IMR-90 (cell line): ENCODE measurements around the gene C16orf87. TPM values are rescaled to one million over a fixed set of nuclear protein-coding genes. Genes with fewer than 3 reads are reported as not detected.

Experiments
- ATAC-seq: fragments of 200-7000 bp; cut with Tn5 transposase; 2 replicates; pipeline ENCODE4 v1.9.1; 2020; ENCODE audit warnings: low read depth, mild to moderate bottlenecking, moderate library complexity
- BruUV-seq: library from RNA; stranded (reverse); fragments of 400-500 nt; replicated peaks from 2 replicates; lab custom pipeline; 2021; lab: Mats Ljungman, UMichigan
- CTCF ChIA-PET: fragments of 300-600 bp; formaldehyde crosslinking; extraction: SDS; loops from one replicate; lab custom pipeline; 2021; ENCODE audit warnings: antibody characterized with exemption; lab: Yijun Ruan, JAX
- POLR2A ChIA-PET: fragments of 300-600 bp; sonication (Branson Sonifier 250); formaldehyde crosslinking; loops from one replicate; lab custom pipeline; 2022; ENCODE audit warnings: antibody characterized with exemption; ENCODE audit not compliant: unreplicated experiment; lab: Charles Lee
- DNase-seq: peaks from one replicate; pipeline ENCODE4 v3.0.0; 2013
- H2AFZ ChIP-seq: replicated peaks from 2 replicates; pipeline ENCODE3; 2013; ENCODE audit warnings: low read length, mild to moderate bottlenecking; ENCODE audit not compliant: poor library complexity
- H2AK5ac ChIP-seq: 2 replicates; pipeline ENCODE4 v1.6.1; 2013; ENCODE audit warnings: low read depth, low read length, inconsistent platforms
- H2AK9ac ChIP-seq: replicated peaks from 2 replicates; pipeline ENCODE3; 2013; ENCODE audit warnings: mild to moderate bottlenecking, low read depth, low read length, moderate library complexity; ENCODE audit not compliant: poor library complexity
- H2BK120ac ChIP-seq: 2 replicates; pipeline ENCODE4 v1.6.1; 2013; ENCODE audit warnings: low read depth, low read length, inconsistent platforms
- H2BK15ac ChIP-seq: 3 replicates; pipeline ENCODE4 v1.6.1; 2013; ENCODE audit warnings: low read depth, low read length, inconsistent platforms
- H2BK20ac ChIP-seq: 2 replicates; pipeline ENCODE4 v1.6.1; 2013; ENCODE audit warnings: low read depth, mild to moderate bottlenecking, inconsistent platforms, low read length, moderate library complexity
- H2BK5ac ChIP-seq: 2 replicates; pipeline ENCODE4 v1.6.1; 2013; ENCODE audit warnings: mild to moderate bottlenecking, low read depth, low read length, inconsistent platforms; ENCODE audit not compliant: poor library complexity, severe bottlenecking
- H3K14ac ChIP-seq: replicated peaks from 2 replicates; pipeline ENCODE4 v1.6.1; 2013; ENCODE audit warnings: low read depth, low read length, inconsistent platforms
- H3K18ac ChIP-seq: 2 replicates; pipeline ENCODE4 v1.6.1; 2013; ENCODE audit warnings: low read depth, low read length, control low read depth
- H3K23ac ChIP-seq: 2 replicates; pipeline ENCODE4 v1.6.1; 2013; ENCODE audit warnings: low read depth, low read length, inconsistent platforms
- H3K27ac ChIP-seq: 2 replicates; pipeline ENCODE4 v1.5.1; 2013; ENCODE audit warnings: mild to moderate bottlenecking, control low read depth, low read length; ENCODE audit not compliant: insufficient read depth
- H3K27me3 ChIP-seq: 2 replicates; pipeline ENCODE4 v1.6.1; 2013; ENCODE audit warnings: low read length; ENCODE audit not compliant: control insufficient read depth, insufficient read depth
- H3K36me3 ChIP-seq: 2 replicates; pipeline ENCODE4 v1.6.1; 2013; ENCODE audit warnings: low read length, mixed read lengths; ENCODE audit not compliant: control insufficient read depth, insufficient read depth
- H3K4ac ChIP-seq: 2 replicates; pipeline ENCODE4 v1.6.1; 2013; ENCODE audit warnings: low read depth, low read length, inconsistent platforms
- H3K4me1 ChIP-seq: 2 replicates; pipeline ENCODE4 v1.6.1; 2013; ENCODE audit warnings: low read length, mixed read lengths; ENCODE audit not compliant: control insufficient read depth, insufficient read depth
- H3K4me2 ChIP-seq: 2 replicates; pipeline ENCODE4 v1.6.1; 2013; ENCODE audit warnings: low read depth, mild to moderate bottlenecking, control low read depth, low read length, moderate library complexity
- H3K4me3 ChIP-seq: 2 replicates; pipeline ENCODE4 v1.5.1; 2013; ENCODE audit warnings: low read depth, mild to moderate bottlenecking, control low read depth, low read length, moderate library complexity; ENCODE audit not compliant: insufficient read depth
- H3K56ac ChIP-seq: 2 replicates; pipeline ENCODE4 v1.6.1; 2013; ENCODE audit warnings: low read length, inconsistent platforms; ENCODE audit not compliant: insufficient read depth; ENCODE audit errors: extremely low read depth
- H3K79me1 ChIP-seq, 2 experiments: 2 replicates each; pipeline ENCODE4 v1.6.1; 2013; ENCODE audit warnings: low read length in 2 of 2, inconsistent platforms in 1 of 2, low read depth in 1 of 2
- H3K9ac ChIP-seq: 2 replicates; pipeline ENCODE4 v1.6.1; 2013; ENCODE audit warnings: low read depth, low read length, control low read depth
- H3K9me1 ChIP-seq: 2 replicates; pipeline ENCODE4 v1.6.1; 2013; ENCODE audit warnings: low read length, inconsistent platforms; ENCODE audit not compliant: insufficient read depth
- H3K9me3 ChIP-seq: 2 replicates; pipeline ENCODE4 v1.6.1; 2013; ENCODE audit warnings: low read length; ENCODE audit not compliant: control insufficient read depth, insufficient read depth
- H4K20me1 ChIP-seq: 2 replicates; pipeline ENCODE4 v1.6.1; 2013; ENCODE audit warnings: low read length, inconsistent platforms; ENCODE audit not compliant: insufficient read depth
- H4K5ac ChIP-seq: 2 replicates; pipeline ENCODE4 v1.6.1; 2013; ENCODE audit warnings: mild to moderate bottlenecking, low read depth, low read length, control low read depth
- H4K8ac ChIP-seq, 2 experiments: 2 replicates each; pipeline ENCODE4 v1.6.1; 2013; ENCODE audit warnings: low read depth in 2 of 2, low read length in 2 of 2, control low read depth in 1 of 2, inconsistent platforms in 1 of 2
- H4K91ac ChIP-seq: 2 replicates; pipeline ENCODE4 v1.6.1; 2013; ENCODE audit warnings: low read depth, low read length, inconsistent platforms; ENCODE audit not compliant: insufficient read depth
- BHLHE40 ChIP-seq: fragments of 150-350 bp; IDR thresholded peaks from 2 replicates; pipeline ENCODE4 v1.6.1; 2016; ENCODE audit warnings: mild to moderate bottlenecking, low read depth, low read length
- CTCF ChIP-seq: conservative IDR thresholded peaks from 2 replicates; pipeline ENCODE4 v1.5.1; 2012; ENCODE audit warnings: mild to moderate bottlenecking, low read depth, low read length, improper control_type of control experiment
- ELK1 ChIP-seq: fragments of 150-350 bp; IDR thresholded peaks from 2 replicates; pipeline ENCODE4 v1.6.1; 2016; ENCODE audit warnings: low read depth, mild to moderate bottlenecking, low read length, moderate library complexity, borderline replicate concordance
- MAFK ChIP-seq: IDR thresholded peaks from 2 replicates; pipeline ENCODE4 v1.6.1; 2012; ENCODE audit warnings: low read depth, low read length, improper control_type of control experiment
- MAZ ChIP-seq: IDR thresholded peaks from 2 replicates; pipeline ENCODE4 v1.6.1; 2012; ENCODE audit warnings: low read depth, mild to moderate bottlenecking, low read length, improper control_type of control experiment, moderate library complexity, borderline replicate concordance
- MXI1 ChIP-seq: IDR thresholded peaks from 2 replicates; pipeline ENCODE4 v1.6.1; 2012; ENCODE audit warnings: low read depth, mild to moderate bottlenecking, low read length, moderate library complexity, borderline replicate concordance
- NFE2L2 ChIP-seq: fragments of 150-350 bp; IDR thresholded peaks from 2 replicates; pipeline ENCODE4 v1.6.1; 2016; ENCODE audit warnings: low read depth, mild to moderate bottlenecking, low read length
- RAD21 ChIP-seq: IDR thresholded peaks from 2 replicates; pipeline ENCODE4 v1.6.1; 2012; ENCODE audit warnings: low read length, improper control_type of control experiment
- RFX5 ChIP-seq: IDR thresholded peaks from 2 replicates; pipeline ENCODE4 v1.8.0; 2012; ENCODE audit warnings: low read depth, mild to moderate bottlenecking, low read length, moderate library complexity
- SMC3 ChIP-seq: fragments of 150-350 bp; IDR thresholded peaks from 2 replicates; pipeline ENCODE4 v1.6.1; 2016; ENCODE audit warnings: low read depth, mild to moderate bottlenecking, antibody characterized with exemption, low read length, moderate library complexity
- WGBS, 2 experiments: methylation state at CpG; one replicate each; pipeline versions ENCODE4 v1.1.5 to v1.1.7; 2013; ENCODE audit warnings: missing lambda C conversion rate in 2 of 2; ENCODE audit not compliant: insufficient read length in 1 of 2; ENCODE audit errors: extremely low coverage in 2 of 2; 5-methylcytosine and 5-hydroxymethylcytosine counted together
- dilution Hi-C: fragments of 300-500 bp; cut with HindIII; formaldehyde crosslinking; loops from one replicate; pipeline ENCODE4 v1.14.3; 2018; ENCODE audit warnings: low sequenced_read_pairs; ENCODE audit not compliant: unreplicated experiment
- in situ Hi-C: fragments of 300-500 bp; cut with MboI; formaldehyde crosslinking; loops from 3 replicates; pipeline ENCODE4 v1.14.3; 2019; ENCODE audit warnings: low sequenced_read_pairs, inconsistent platforms, mixed read lengths
- intact Hi-C: fragments of 100-400 bp; cut with micrococcal nuclease; formaldehyde crosslinking; loops from 2 replicates; pipeline ENCODE4 v1.10.0; 2022
- polyA plus RNA-seq, 3 experiments: library from polyadenylated mRNA; depleted of rRNA; stranded (reverse); fragments of >200 nt; gene quantifications; 2 replicates each; pipeline ENCODE4 v1.2.3, GENCODE V29; 2012; ENCODE audit warnings: low replicate concordance in 1 of 3
- total RNA-seq: library from RNA; depleted of rRNA; stranded (reverse); fragments of >200 nt; gene quantifications from 2 replicates; pipeline ENCODE4 v1.2.3, GENCODE V29; 2012

Gene C16orf87
- total and polyA plus RNA-seq, 2 of the 4 experiments (the other 2 are of a cell fraction), result 6.3 to 8.1 TPM

GRCh38 chr16:46803373-46803772 lies 27.6 kb downstream of the C16orf87 start:
- DNase-seq (no peak), ATAC-seq (no peak)
- no CpG with 5 or more reads among the region's 3 CpGs for WGBS, 2 experiments
- ChIA-PET POLR2A (no interaction called here), CTCF (no interaction called here)
- no TSS peak for BruUV-seq
- Histone ChIP-seq H4K5ac (no peak overlapping the region), H3K36me3 (peaks cover 14% of the 10 kb centered on the region), H3K4me3 (no peak overlapping the region), H3K27ac (no peak overlapping the region), H2AK5ac (no peak overlapping the region), H4K20me1 (peaks cover 12% of the 10 kb centered on the region; the same call in 1 of the 2 replicates), H2BK5ac (no peak overlapping the region), H2BK20ac (no peak overlapping the region), H3K23ac (no peak overlapping the region), H3K56ac (no peak overlapping the region), H3K9ac (no peak overlapping the region), H3K14ac (no peak overlapping the region), H3K9me1 (peaks cover 8% of the 10 kb centered on the region; the same call in 1 of the 2 replicates), H3K79me1 (peaks cover 23 to 38% of the 10 kb centered on the region in 2 experiments), H2BK15ac (no peak overlapping the region), H3K4me1 (0 out of 2 replicates have a peak, but pooled peaks cover 2% of the 10 kb centered on the region), H4K91ac (no peak overlapping the region), H2BK120ac (no peak overlapping the region), H2AK9ac (no peak overlapping the region), H3K4me2 (no peak overlapping the region), H4K8ac (no peak overlapping the region), H3K27me3 (no peaks in the 10 kb centered on the region), H3K18ac (no peak overlapping the region), H3K4ac (no peak overlapping the region), H3K9me3 (no peaks in the 10 kb centered on the region), H2AFZ (no peak overlapping the region)
- TF ChIP-seq ELK1 (no peak), SMC3 (no peak), RFX5 (no peak), BHLHE40 (no peak), MXI1 (no peak), NFE2L2 (peak; percentile 57), MAFK (peak; percentile 100), RAD21 (no peak), MAZ (no peak), CTCF (no peak)
- in situ Hi-C loops (no loop called here), dilution Hi-C loops (no loop called here), intact Hi-C loops (loop anchor here (1.0 kb wide), 1 partner anchor 113 kb away; no protein-coding TSS in a partner anchor)
